C4-2B (cell line): ENCODE data around the gene PRPSAP1.

Experiments used
- CTCF ChIP-seq: fragments of 450-650 bp; conservative IDR thresholded peaks from 2 replicates; pipeline ENCODE4 v1.5.1; 2017; ENCODE audit warnings: mild to moderate bottlenecking
- ZFX ChIP-seq: fragments of 450-650 bp; IDR thresholded peaks from 2 replicates; pipeline ENCODE4 v1.6.1; 2017

- TF ChIP-seq CTCF: no peak
- TF ChIP-seq ZFX: no peak
These were observed 93.0 kb downstream of the PRPSAP1 start for GRCh38 chr17:76260669-76261068.
